ENCODE results near the gene QSOX1.
A peak's percentile ranks its signal among the peaks of the same experiment; 100 is the strongest.

QSOX1 gene

DNA sequence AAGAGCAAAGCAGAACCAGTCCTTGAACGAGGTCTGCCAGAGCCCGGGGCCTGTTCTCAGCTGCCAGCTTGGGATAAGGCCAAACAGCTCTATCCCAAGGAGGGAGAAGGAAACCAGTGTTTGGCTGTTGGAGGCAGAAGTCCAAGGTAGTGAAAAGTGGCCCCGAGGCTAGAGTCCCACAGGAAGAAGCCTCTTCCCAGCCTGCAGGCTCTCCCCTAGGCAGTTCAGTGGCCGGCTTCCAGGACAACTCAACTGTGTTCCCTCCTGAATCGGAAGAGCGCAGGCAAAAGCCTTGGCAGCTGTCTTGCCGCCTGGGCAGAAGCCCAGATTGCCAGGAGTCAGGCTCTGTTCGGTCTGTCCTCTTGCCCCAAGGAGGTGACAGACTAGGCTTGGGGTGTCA is 19.3 kb downstream of the QSOX1 start:
- DNase-seq (ENCODE audit: low read depth) = no peak
- TF ChIP-seq, protein P1, sequence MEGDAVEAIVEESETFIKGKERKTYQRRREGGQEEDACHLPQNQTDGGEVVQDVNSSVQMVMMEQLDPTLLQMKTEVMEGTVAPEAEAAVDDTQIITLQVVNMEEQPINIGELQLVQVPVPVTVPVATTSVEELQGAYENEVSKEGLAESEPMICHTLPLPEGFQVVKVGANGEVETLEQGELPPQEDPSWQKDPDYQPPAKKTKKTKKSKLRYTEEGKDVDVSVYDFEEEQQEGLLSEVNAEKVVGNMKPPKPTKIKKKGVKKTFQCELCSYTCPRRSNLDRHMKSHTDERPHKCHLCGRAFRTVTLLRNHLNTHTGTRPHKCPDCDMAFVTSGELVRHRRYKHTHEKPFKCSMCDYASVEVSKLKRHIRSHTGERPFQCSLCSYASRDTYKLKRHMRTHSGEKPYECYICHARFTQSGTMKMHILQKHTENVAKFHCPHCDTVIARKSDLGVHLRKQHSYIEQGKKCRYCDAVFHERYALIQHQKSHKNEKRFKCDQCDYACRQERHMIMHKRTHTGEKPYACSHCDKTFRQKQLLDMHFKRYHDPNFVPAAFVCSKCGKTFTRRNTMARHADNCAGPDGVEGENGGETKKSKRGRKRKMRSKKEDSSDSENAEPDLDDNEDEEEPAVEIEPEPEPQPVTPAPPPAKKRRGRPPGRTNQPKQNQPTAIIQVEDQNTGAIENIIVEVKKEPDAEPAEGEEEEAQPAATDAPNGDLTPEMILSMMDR (IDR thresholded peaks at IDR 0.05; ENCODE audit: insufficient read depth, low read depth, low read length, missing control alignments) = no peak
- H3K4me3 ChIP-seq (ENCODE audit: low read depth, low read length) = no peak overlapping the region

DNA sequence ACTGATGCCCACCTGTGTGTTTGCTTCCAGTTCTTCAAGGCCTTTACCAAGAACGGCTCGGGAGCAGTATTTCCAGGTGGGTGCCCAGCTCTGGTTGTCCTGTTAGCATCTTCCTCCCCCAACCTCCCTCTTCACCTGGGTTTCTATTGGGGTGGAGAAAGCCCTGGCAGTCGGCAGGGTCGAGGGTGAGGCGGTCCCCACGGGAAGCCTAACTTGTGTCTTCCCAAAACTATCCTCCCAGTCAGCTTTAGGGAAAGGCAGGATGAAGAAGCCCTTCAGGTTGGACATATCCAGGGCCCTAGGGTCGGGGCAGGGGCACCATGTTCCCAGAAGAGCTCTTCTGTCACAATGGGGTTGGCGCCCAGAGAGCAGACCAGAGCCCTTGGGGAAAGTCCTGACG is 20.6 kb downstream of the QSOX1 start:
- no peak overlapping the region for H3K4me3 ChIP-seq (ENCODE audit: low read depth, low read length)
- DNase-seq (ENCODE audit: low read depth) = no peak
- TF ChIP-seq, protein P1 (IDR thresholded peaks at IDR 0.05; ENCODE audit: insufficient read depth, low read depth, low read length, missing control alignments) = no peak

GRCh38 chr1:180175806-180176205 is 21.1 kb downstream of the QSOX1 start:
- TF ChIP-seq, protein P1 (IDR thresholded peaks at IDR 0.05; ENCODE audit: insufficient read depth, low read depth, low read length, missing control alignments) = no peak
- H3K4me3 ChIP-seq (ENCODE audit: low read depth, low read length) = no peak overlapping the region
- DNase-seq (ENCODE audit: low read depth) = no peak

GRCh38 chr1:180176965-180177364 is 22.3 kb downstream of the QSOX1 start:
- TF ChIP-seq, protein P1 (IDR thresholded peaks at IDR 0.05; ENCODE audit: insufficient read depth, low read depth, low read length, missing control alignments) = no peak
- H3K4me3 ChIP-seq (ENCODE audit: low read depth, low read length) = no peak overlapping the region
- no peak for DNase-seq (ENCODE audit: low read depth)

GRCh38 chr1:180177931-180178330 is 23.3 kb downstream of the QSOX1 start:
- no peak overlapping the region for H3K4me3 ChIP-seq (ENCODE audit: low read depth, low read length)
- DNase-seq (ENCODE audit: low read depth) = no peak
- TF ChIP-seq, protein P1 (IDR thresholded peaks at IDR 0.05; ENCODE audit: insufficient read depth, low read depth, low read length, missing control alignments) = no peak

- TF ChIP-seq, protein P1 (IDR thresholded peaks at IDR 0.05; ENCODE audit: insufficient read depth, low read depth, low read length, missing control alignments) = peak; percentile 98
- H3K4me3 ChIP-seq (ENCODE audit: low read depth, low read length) = no peak overlapping the region
- DNase-seq (ENCODE audit: low read depth) = peak; percentile 64
These were observed 24.0 kb downstream of the QSOX1 start for GRCh38 chr1:180178511-180179161.

All from GM12865 (cell line).